GM12875 (cell line): ENCODE measurements around the gene ALDH3B2.

Source experiments
- H3K4me3 ChIP-seq: one replicate; pipeline ENCODE4 v1.5.1; 2011; ENCODE audit warnings: low read depth, low read length, control low read depth
- CTCF ChIP-seq: IDR thresholded peaks from 2 replicates; pipeline ENCODE4 v1.5.1; 2011; ENCODE audit warnings: low read depth, mild to moderate bottlenecking, control low read depth, inconsistent platforms, low read length, moderate library complexity, borderline replicate concordance; ENCODE audit not compliant: insufficient read depth

ALDH3B2 gene

GRCh38 chr11:67700548-67701262, 26.3 kb upstream of the ALDH3B2 start:
- no peak for TF ChIP-seq CTCF
- no peak overlapping the region for H3K4me3 ChIP-seq

GRCh38 chr11:67700141-67700540, 25.7 kb upstream of the ALDH3B2 start:
- H3K4me3 ChIP-seq: no peak overlapping the region
- no peak for TF ChIP-seq CTCF

- H3K4me3 ChIP-seq: no peak overlapping the region
- no peak for TF ChIP-seq CTCF
These were observed 25.1 kb upstream of the ALDH3B2 start for GRCh38 chr11:67699521-67699920.

GRCh38 chr11:67698247-67698646, 23.8 kb upstream of the ALDH3B2 start:
- peak; percentile 69 for TF ChIP-seq CTCF
- H3K4me3 ChIP-seq: no peak overlapping the region

GRCh38 chr11:67697846-67698245, 23.4 kb upstream of the ALDH3B2 start:
- TF ChIP-seq CTCF: no peak
- H3K4me3 ChIP-seq: no peak overlapping the region

- H3K4me3 ChIP-seq: no peak overlapping the region
- no peak for TF ChIP-seq CTCF
These were observed 22.6 kb upstream of the ALDH3B2 start for GRCh38 chr11:67696998-67697397.

GRCh38 chr11:67695606-67696005, 21.2 kb upstream of the ALDH3B2 start:
- no peak overlapping the region for H3K4me3 ChIP-seq
- no peak for TF ChIP-seq CTCF
